IPS-20b (cell line): ENCODE results near the gene NF1.
"Not testable (repeated sequence)": the region's sequence is repeated elsewhere in the genome, so short reads cannot be mapped to it uniquely, and the experiment has no call there.

Experiments used
- H3K27ac ChIP-seq: one replicate; pipeline ENCODE4 v1.5.1; 2013; ENCODE audit warnings: low read length
- H3K27me3 ChIP-seq: 2 replicates; pipeline ENCODE4 v1.6.1; 2013; ENCODE audit warnings: mild to moderate bottlenecking, low read length, inconsistent platforms; ENCODE audit not compliant: insufficient read depth
- H3K36me3 ChIP-seq: 2 replicates; pipeline ENCODE4 v1.6.1; 2013; ENCODE audit warnings: low read depth, mild to moderate bottlenecking, inconsistent platforms, low read length, moderate library complexity; ENCODE audit not compliant: insufficient read depth
- H3K4me1 ChIP-seq: 2 replicates; pipeline ENCODE4 v1.6.1; 2013; ENCODE audit warnings: mild to moderate bottlenecking, control low read depth, inconsistent platforms, low read length, moderate library complexity; ENCODE audit not compliant: insufficient read depth
- H3K4me3 ChIP-seq: 2 replicates; pipeline ENCODE4 v1.5.1; 2013; ENCODE audit warnings: mild to moderate bottlenecking, low read length, inconsistent platforms
- H3K9ac ChIP-seq: 2 replicates; pipeline ENCODE4 v1.6.1; 2013; ENCODE audit warnings: low read depth, mild to moderate bottlenecking, inconsistent platforms, low read length, moderate library complexity
- H3K9me3 ChIP-seq: 2 replicates; pipeline ENCODE4 v1.6.1; 2013; ENCODE audit warnings: mild to moderate bottlenecking, low read depth, low read length, inconsistent platforms; ENCODE audit not compliant: insufficient read depth

The NF1 gene

GRCh38 chr17:31310260-31310659, 215.5 kb downstream of the NF1 start:
- Histone ChIP-seq H3K36me3 (no peaks in the 10 kb centered on the region), H3K9me3 (no peaks in the 10 kb centered on the region), H3K4me1 (no peaks in the 10 kb centered on the region), H3K4me3 (no peak overlapping the region), H3K27me3 (no peaks in the 10 kb centered on the region), H3K9ac (no peak overlapping the region), H3K27ac (no peak overlapping the region)

GRCh38 chr17:31310886-31311285, 216.1 kb downstream of the NF1 start:
- Histone ChIP-seq H3K4me3 (no peak overlapping the region), H3K9ac (no peak overlapping the region), H3K27me3 (no peaks in the 10 kb centered on the region), H3K27ac (no peak overlapping the region), H3K36me3 (no peaks in the 10 kb centered on the region), H3K9me3 (no peaks in the 10 kb centered on the region), H3K4me1 (no peaks in the 10 kb centered on the region)

GRCh38 chr17:31311526-31311925, 216.7 kb downstream of the NF1 start:
- Histone ChIP-seq H3K4me3 (no peak overlapping the region), H3K9ac (no peak overlapping the region), H3K4me1 (no peaks in the 10 kb centered on the region), H3K9me3 (no peaks in the 10 kb centered on the region), H3K36me3 (no peaks in the 10 kb centered on the region), H3K27ac (no peak overlapping the region), H3K27me3 (no peaks in the 10 kb centered on the region)

DNA sequence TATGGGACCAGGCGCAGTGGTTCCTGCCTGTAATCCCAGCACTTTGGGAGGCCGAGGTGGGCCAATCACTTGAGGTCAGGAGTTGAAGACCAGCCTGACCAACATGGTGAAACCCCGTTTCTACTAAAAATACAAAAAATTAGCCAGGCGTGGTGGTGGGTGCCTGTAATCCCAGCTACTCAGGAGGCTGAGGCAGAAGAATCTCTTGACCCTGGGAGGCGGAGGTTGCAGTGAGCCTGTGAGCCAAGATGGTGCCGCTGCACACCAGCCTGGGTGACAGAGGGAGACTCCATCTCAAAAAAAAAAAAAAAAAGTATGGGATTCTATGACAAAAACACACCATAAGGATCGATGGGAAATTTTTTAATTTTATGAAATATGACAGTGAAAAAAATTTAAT, 217.4 kb downstream of the NF1 start:
- H3K27ac ChIP-seq, H3K4me3 ChIP-seq, H3K36me3 ChIP-seq, H3K9me3 ChIP-seq, H3K4me1 ChIP-seq, H3K27me3 ChIP-seq, H3K9ac ChIP-seq: not testable (repeated sequence)

DNA sequence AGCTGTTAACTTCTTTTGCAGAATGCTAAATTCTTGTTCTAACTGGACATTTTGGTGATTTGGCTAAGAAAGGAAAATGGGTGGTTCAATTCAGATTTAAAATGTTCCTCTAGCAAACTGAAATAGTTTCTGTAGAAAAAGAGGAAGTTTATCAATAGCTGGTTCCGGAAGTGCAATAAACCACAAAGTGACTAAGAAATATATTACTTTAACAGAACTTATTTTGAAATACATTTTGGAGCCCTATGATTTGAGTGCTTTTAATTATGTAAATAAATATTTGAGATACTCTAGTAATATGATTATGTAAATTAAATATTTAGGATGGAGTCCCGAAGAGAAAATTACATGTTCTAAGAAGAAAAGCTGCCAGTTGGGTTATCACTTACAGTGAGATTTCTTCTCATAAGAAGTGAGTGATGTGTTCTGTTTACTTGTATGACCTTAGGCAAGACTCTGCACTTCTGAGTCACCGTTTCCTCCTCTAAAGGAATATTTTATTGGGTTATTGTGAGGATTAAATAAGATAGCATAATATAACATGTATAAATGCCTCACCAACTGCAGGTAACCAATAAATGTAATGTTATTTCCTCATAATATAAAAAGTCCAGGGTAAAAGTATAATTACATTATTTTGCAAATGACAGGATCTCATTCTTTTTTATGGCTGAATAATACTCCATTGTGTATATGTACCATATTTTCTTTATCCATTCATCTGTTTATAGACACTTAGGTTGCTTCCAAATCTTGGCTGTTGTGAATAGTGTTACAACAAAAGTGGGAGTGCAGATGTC, 219.4 kb downstream of the NF1 start, which contains the start of gene EVI2B:
Gene EVI2B (minus strand): TSS at position 73 of the 800 bp plus-strand sequence. CDS start 8,445 bp downstream, outside the sequence.
- Histone ChIP-seq H3K27me3 (no peaks in the 10 kb centered on the region), H3K4me3 (no peak within 1 kb of the TSS), H3K9me3 (no peaks in the 10 kb centered on the region), H3K4me1 (no peaks in the 10 kb centered on the region), H3K36me3 (no peaks in the 10 kb centered on the region), H3K27ac (no peak within 1 kb of the TSS), H3K9ac (no peak within 1 kb of the TSS)

- Histone ChIP-seq H3K27me3 (no peaks in the 10 kb centered on the region), H3K36me3 (no peaks in the 10 kb centered on the region), H3K4me1 (no peaks in the 10 kb centered on the region), H3K4me3 (no peak overlapping the region), H3K9me3 (no peaks in the 10 kb centered on the region), H3K27ac (no peak overlapping the region), H3K9ac (no peak overlapping the region)
These were observed 220.0 kb downstream of the NF1 start for GRCh38 chr17:31314782-31315100.

- no peak overlapping the region for H3K4me3 ChIP-seq
- no peak overlapping the region for H3K27ac ChIP-seq
- H3K9ac ChIP-seq, result no peak overlapping the region
- H3K9me3 ChIP-seq, result no peaks in the 10 kb centered on the region
- H3K27me3 ChIP-seq, result no peaks in the 10 kb centered on the region
- H3K36me3 ChIP-seq, result no peaks in the 10 kb centered on the region
- H3K4me1 ChIP-seq, result no peaks in the 10 kb centered on the region
These were observed 223.6 kb downstream of the NF1 start for GRCh38 chr17:31318298-31318801.

- Histone ChIP-seq H3K27me3 (no peaks in the 10 kb centered on the region), H3K27ac (no peak overlapping the region), H3K36me3 (no peaks in the 10 kb centered on the region), H3K9ac (no peak overlapping the region), H3K9me3 (no peaks in the 10 kb centered on the region), H3K4me1 (no peaks in the 10 kb centered on the region), H3K4me3 (no peak overlapping the region)
These were observed 224.3 kb downstream of the NF1 start for GRCh38 chr17:31318851-31319661.

- no peak overlapping the region for H3K9ac ChIP-seq
- H3K4me1 ChIP-seq, result no peaks in the 10 kb centered on the region
These were observed 225.5 kb downstream of the NF1 start for GRCh38 chr17:31320241-31320640.

GRCh38 chr17:31320791-31321190, 226.0 kb downstream of the NF1 start:
- no peaks in the 10 kb centered on the region for H3K27me3 ChIP-seq
- H3K9me3 ChIP-seq, result no peaks in the 10 kb centered on the region
- no peak overlapping the region for H3K27ac ChIP-seq
- no peak overlapping the region for H3K9ac ChIP-seq
- H3K4me3 ChIP-seq, result no peak overlapping the region
- no peaks in the 10 kb centered on the region for H3K36me3 ChIP-seq
- H3K4me1 ChIP-seq, result no peaks in the 10 kb centered on the region

More at GRCh38 chr17:31320241-31320640, 225.5 kb downstream of the NF1 start:
- Histone ChIP-seq H3K36me3 (no peaks in the 10 kb centered on the region), H3K27me3 (no peaks in the 10 kb centered on the region), H3K4me3 (no peak overlapping the region), H3K27ac (no peak overlapping the region), H3K9me3 (no peaks in the 10 kb centered on the region)

DNA sequence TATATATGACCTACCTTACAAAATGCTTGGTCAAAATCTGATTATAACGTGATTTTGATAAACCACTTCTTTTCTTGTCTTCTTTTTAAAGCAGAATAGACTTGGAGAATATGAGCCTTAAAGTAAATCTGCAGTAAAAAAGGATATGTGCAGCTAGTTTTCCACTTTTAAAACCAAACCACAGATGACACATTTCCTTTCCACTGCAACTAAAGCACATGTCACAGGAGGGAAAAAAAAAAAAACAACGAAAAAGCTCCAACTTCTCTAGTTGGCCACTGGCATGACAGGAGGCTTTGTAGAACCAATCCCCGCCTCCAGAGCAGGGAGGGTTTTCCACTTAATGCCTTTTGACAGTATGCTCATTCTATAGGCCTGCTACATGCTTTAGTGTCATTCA, 226.7 kb downstream of the NF1 start, which contains the start of gene EVI2A:
Gene EVI2A (minus strand): TSS at position 142 of the 400 bp plus-strand sequence. CDS start 2,609 bp downstream, outside the sequence.
- H3K4me3 ChIP-seq, result no peak within 1 kb of the TSS

More for the DNA sequence above, 226.7 kb downstream of the NF1 start, which contains the start of gene EVI2A:
- Histone ChIP-seq H3K4me1 (no peaks in the 10 kb centered on the region), H3K36me3 (no peaks in the 10 kb centered on the region; the same call in 1 of the 2 replicates), H3K9ac (no peak within 1 kb of the TSS), H3K9me3 (no peaks in the 10 kb centered on the region), H3K27me3 (no peaks in the 10 kb centered on the region), H3K27ac (no peak within 1 kb of the TSS)
